Measurements from ENCODE around the gene BCL7B. TPM values are rescaled to one million over a fixed set of nuclear protein-coding genes. Genes with fewer than 3 reads are reported as not detected.
"Not testable (repeated sequence)": the region's sequence is repeated elsewhere in the genome, so short reads cannot be mapped to it uniquely, and the experiment has no call there.

The BCL7B gene
- total RNA-seq, 1 experiment from 2014 or later = 50.4 TPM

DNA sequence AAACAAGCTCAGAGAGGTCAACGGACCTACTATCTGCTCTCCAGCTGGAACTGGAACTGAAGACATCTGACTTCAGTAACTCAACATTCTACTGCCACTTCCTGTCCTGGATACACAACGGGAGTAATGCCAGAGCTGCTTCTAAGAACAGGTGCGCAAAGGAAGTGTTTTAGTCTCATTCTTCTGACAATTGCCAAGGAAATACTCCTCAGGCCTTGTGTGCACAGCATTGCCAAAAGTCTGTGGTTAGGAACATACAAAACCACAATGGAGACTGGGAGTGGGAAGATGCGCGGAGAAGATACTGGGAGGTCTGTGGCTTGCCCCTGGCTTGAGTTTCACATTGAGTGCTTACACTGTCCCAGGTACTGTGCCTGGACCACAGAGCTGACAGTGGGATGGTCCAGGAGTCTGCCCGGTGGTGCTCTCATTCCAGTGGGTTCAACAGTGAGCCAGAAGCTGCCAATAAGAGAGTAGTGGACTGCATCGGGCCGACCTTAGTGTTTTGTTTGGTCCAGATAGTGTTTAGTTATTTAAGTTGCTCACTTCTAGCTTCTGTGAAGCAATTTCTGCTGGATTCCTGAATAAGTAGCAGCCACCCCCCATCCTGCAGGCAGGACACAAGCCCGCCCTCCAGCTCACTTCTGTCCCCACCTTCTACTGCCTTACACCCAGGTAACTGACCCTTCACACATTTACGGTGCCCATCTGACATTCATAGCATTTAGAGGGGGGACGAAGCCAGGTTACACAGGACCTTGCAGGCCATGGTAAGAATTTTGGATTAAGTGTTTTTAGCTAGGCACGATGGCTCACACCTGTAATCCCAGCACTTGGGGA, 10.6 kb upstream of the BCL7B start:
- Histone ChIP-seq H3K9me3 (ENCODE audit: control insufficient read depth in 1 of 2, insufficient read depth in 1 of 2, low read depth in 1 of 2, low read length in 2 of 2) (no peaks in the 10 kb centered on the region), H3K4me3 (replicated peaks in 1 of 2; ENCODE audit: low read depth in 1 of 2, low read length in 2 of 2) (no peak overlapping the region), H3K4me1 (ENCODE audit: control insufficient read depth in 1 of 2, insufficient read depth in 2 of 2, low read length in 2 of 2) (peaks cover 6 to 12% of the 10 kb centered on the region in 2 experiments), H3K27ac (ENCODE audit: low read depth, low read length) (no peak overlapping the region), H3K9ac (ENCODE audit: low read length) (no peak overlapping the region), H4K20me1 (ENCODE audit: insufficient read depth) (no peaks in the 10 kb centered on the region), H3K36me3 (ENCODE audit: control insufficient read depth in 1 of 2, insufficient read depth in 2 of 2, low read length in 2 of 2) (peaks cover 31 to 35% of the 10 kb centered on the region in 2 experiments; a peak in 3 of 4 replicates), H3K27me3 (ENCODE audit: insufficient read depth, low read length) (no peaks in the 10 kb centered on the region), H2AFZ (ENCODE audit: low read depth, low read length, poor library complexity, severe bottlenecking) (no peak overlapping the region), H3K79me2 (ENCODE audit: insufficient read depth, low read length) (peaks cover 5% of the 10 kb centered on the region; the same call in 1 of the 2 replicates), H3K9me2 (ENCODE audit: insufficient read depth) (no peaks in the 10 kb centered on the region), H3K4me2 (ENCODE audit: low read length) (no peak overlapping the region)
- no TSS peak for BruUV-seq (replicated peaks)
- ChIA-PET POLR2A (interaction anchor here (4.3 kb wide), 1 partner anchor 10 kb away, joined by 18 read pairs; the partner anchor contains the start of gene TBL2), CTCF (no interaction called here), RAD21 (ENCODE audit: low non-redundant PET in 1 of 2, low total read pairs in 2 of 2, uncharacterized antibody in 2 of 2, unreplicated experiment in 2 of 2) (no interaction called here)
- intact Hi-C loops (cut with micrococcal nuclease) = no loop called here
- no peak for DNase-seq (ENCODE audit: low read depth, low spot score)
- no peak for ATAC-seq
- TF ChIP-seq, protein P1, sequence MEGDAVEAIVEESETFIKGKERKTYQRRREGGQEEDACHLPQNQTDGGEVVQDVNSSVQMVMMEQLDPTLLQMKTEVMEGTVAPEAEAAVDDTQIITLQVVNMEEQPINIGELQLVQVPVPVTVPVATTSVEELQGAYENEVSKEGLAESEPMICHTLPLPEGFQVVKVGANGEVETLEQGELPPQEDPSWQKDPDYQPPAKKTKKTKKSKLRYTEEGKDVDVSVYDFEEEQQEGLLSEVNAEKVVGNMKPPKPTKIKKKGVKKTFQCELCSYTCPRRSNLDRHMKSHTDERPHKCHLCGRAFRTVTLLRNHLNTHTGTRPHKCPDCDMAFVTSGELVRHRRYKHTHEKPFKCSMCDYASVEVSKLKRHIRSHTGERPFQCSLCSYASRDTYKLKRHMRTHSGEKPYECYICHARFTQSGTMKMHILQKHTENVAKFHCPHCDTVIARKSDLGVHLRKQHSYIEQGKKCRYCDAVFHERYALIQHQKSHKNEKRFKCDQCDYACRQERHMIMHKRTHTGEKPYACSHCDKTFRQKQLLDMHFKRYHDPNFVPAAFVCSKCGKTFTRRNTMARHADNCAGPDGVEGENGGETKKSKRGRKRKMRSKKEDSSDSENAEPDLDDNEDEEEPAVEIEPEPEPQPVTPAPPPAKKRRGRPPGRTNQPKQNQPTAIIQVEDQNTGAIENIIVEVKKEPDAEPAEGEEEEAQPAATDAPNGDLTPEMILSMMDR (IDR thresholded peaks at IDR 0.05 in 2 of 3, conservative IDR thresholded peaks at IDR 0.05 in 1 of 3; ENCODE audit: borderline replicate concordance in 1 of 3, insufficient read depth in 1 of 3, low read depth in 2 of 3, low read length in 2 of 3) = no peak
- no peak for TF ChIP-seq JUND (IDR thresholded peaks at IDR 0.05)
- TF ChIP-seq SRF (IDR thresholded peaks at IDR 0.05; ENCODE audit: low read depth) = no peak
- peak; percentile 6; the same call in 1 of the 2 replicates for TF ChIP-seq POLR2AphosphoS5 (IDR thresholded peaks at IDR 0.05; ENCODE audit: low read depth, low read length)

DNA sequence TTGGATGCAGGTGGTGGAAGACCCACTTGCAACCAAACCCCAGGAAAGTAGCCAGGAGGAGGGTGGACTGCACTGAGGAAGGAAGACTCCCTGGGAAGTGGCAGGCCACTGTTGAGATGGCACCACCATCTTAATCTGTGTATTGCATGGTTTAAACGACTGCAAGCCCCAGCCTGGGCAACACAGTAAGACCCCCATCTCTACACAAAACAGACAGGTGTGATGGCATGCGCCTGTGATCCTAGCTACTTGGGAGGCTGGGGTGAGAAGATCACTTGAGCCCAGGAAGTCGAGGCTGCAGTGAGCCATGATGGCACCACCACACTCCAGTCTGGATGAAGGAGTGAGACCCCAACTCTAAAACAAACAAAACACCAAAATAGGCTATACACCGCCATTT, 9.7 kb upstream of the BCL7B start:
- Histone ChIP-seq H2AFZ (ENCODE audit: low read depth, low read length, poor library complexity, severe bottlenecking) (no peak overlapping the region), H3K9ac (ENCODE audit: low read length) (no peak overlapping the region), H3K9me3 (ENCODE audit: control insufficient read depth in 1 of 2, insufficient read depth in 1 of 2, low read depth in 1 of 2, low read length in 2 of 2) (no peaks in the 10 kb centered on the region), H3K4me1 (ENCODE audit: control insufficient read depth in 1 of 2, insufficient read depth in 2 of 2, low read length in 2 of 2) (peaks cover 6 to 12% of the 10 kb centered on the region in 2 experiments), H3K4me3 (replicated peaks in 1 of 2; ENCODE audit: low read depth in 1 of 2, low read length in 2 of 2) (no peak overlapping the region), H3K36me3 (ENCODE audit: control insufficient read depth in 1 of 2, insufficient read depth in 2 of 2, low read length in 2 of 2) (peaks cover 22 to 26% of the 10 kb centered on the region in 2 experiments; a peak in 2 of 4 replicates), H4K20me1 (ENCODE audit: insufficient read depth) (no peaks in the 10 kb centered on the region), H3K79me2 (ENCODE audit: insufficient read depth, low read length) (no peaks in the 10 kb centered on the region), H3K27ac (ENCODE audit: low read depth, low read length) (no peak overlapping the region), H3K4me2 (ENCODE audit: low read length) (no peak overlapping the region), H3K9me2 (ENCODE audit: insufficient read depth) (no peaks in the 10 kb centered on the region), H3K27me3 (ENCODE audit: insufficient read depth, low read length) (no peaks in the 10 kb centered on the region)
- no peak for DNase-seq (ENCODE audit: low read depth, low spot score)
- TF ChIP-seq SIN3A (IDR thresholded peaks at IDR 0.05; ENCODE audit: low read depth) = no peak
- TF ChIP-seq FOSL1 (IDR thresholded peaks at IDR 0.05; ENCODE audit: low read depth) = no peak
- TF ChIP-seq RAD21 (IDR thresholded peaks at IDR 0.05; ENCODE audit: low read depth) = no peak
- no peak for TF ChIP-seq SRF (IDR thresholded peaks at IDR 0.05; ENCODE audit: low read depth)
- no peak for TF ChIP-seq EGR1 (IDR thresholded peaks at IDR 0.05; ENCODE audit: low read depth)
- TF ChIP-seq, protein P2, sequence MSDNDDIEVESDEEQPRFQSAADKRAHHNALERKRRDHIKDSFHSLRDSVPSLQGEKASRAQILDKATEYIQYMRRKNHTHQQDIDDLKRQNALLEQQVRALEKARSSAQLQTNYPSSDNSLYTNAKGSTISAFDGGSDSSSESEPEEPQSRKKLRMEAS (IDR thresholded peaks at IDR 0.05) = no peak
- no peak for TF ChIP-seq POLR2A (IDR thresholded peaks at IDR 0.05; ENCODE audit: borderline replicate concordance, extremely low read depth, insufficient read depth, insufficient read length)
- TF ChIP-seq CBX3 (IDR thresholded peaks at IDR 0.05; ENCODE audit: low read depth) = no peak
- RAD21 ChIA-PET (ENCODE audit: low non-redundant PET in 1 of 2, low total read pairs in 2 of 2, uncharacterized antibody in 2 of 2, unreplicated experiment in 2 of 2) = no interaction called here
- no peak for ATAC-seq
- CTCF ChIA-PET = no interaction called here
- BruUV-seq (replicated peaks) = no TSS peak
- POLR2A ChIA-PET = interaction anchor here (4.3 kb wide), 1 partner anchor 11 kb away, joined by 18 read pairs; the partner anchor contains the start of gene TBL2
- intact Hi-C loops (cut with micrococcal nuclease) = no loop called here

DNA sequence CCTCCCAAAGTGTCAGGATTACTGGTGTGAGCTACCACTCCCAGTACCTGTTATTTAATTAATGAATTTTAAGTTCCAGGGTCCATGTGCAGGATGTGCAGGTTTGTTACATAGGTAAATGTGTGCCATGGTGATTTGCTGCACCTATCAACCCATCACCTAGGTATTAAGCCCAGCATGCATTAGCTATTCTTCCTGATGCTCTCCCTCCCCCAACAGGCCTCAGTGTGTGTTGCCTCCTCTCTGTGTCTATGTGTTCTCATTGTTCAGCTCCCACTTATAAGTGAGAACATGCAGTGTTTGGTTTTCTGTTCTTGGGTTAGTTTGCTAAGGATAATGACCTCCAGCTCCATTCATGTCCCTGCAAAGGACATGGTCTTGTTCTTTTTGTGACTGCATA, 8.9 kb upstream of the BCL7B start:
- H3K79me2 ChIP-seq (ENCODE audit: insufficient read depth, low read length); intact Hi-C loops (cut with micrococcal nuclease); H3K27ac ChIP-seq (ENCODE audit: low read depth, low read length); ATAC-seq; H3K4me2 ChIP-seq (ENCODE audit: low read length); H4K20me1 ChIP-seq (ENCODE audit: insufficient read depth); H3K9me3 ChIP-seq (ENCODE audit: control insufficient read depth in 1 of 2, insufficient read depth in 1 of 2, low read depth in 1 of 2, low read length in 2 of 2); H2AFZ ChIP-seq (ENCODE audit: low read depth, low read length, poor library complexity, severe bottlenecking); H3K9ac ChIP-seq (ENCODE audit: low read length); H3K4me3 ChIP-seq (replicated peaks in 1 of 2; ENCODE audit: low read depth in 1 of 2, low read length in 2 of 2); DNase-seq (ENCODE audit: low read depth, low spot score); CTCF ChIA-PET; BruUV-seq (replicated peaks); H3K27me3 ChIP-seq (ENCODE audit: insufficient read depth, low read length); H3K9me2 ChIP-seq (ENCODE audit: insufficient read depth): not testable (repeated sequence)
- RAD21 ChIA-PET (ENCODE audit: low non-redundant PET in 1 of 2, low total read pairs in 2 of 2, uncharacterized antibody in 2 of 2, unreplicated experiment in 2 of 2) = interaction anchor here in 1 of 2 experiments (0.7 kb wide), 1 partner anchor 12 kb away, joined by 3 read pairs; the partner anchor contains the start of gene TBL2
- POLR2A ChIA-PET = interaction anchor here (0.9 to 4.3 kb wide), 2 partner anchors 10 to 12 kb away, joined by 3 to 18 read pairs; partner anchors contain the start of gene TBL2
- Histone ChIP-seq H3K4me1 (ENCODE audit: control insufficient read depth in 1 of 2, insufficient read depth in 2 of 2, low read length in 2 of 2) (peaks cover 6 to 12% of the 10 kb centered on the region in 2 experiments), H3K36me3 (ENCODE audit: control insufficient read depth in 1 of 2, insufficient read depth in 2 of 2, low read length in 2 of 2) (peaks cover 19 to 22% of the 10 kb centered on the region in 2 experiments; a peak in 2 of 4 replicates)
